ENCODE measurements around the gene SLC19A1. TPM values are rescaled to one million over a fixed set of nuclear protein-coding genes. Genes with fewer than 3 reads are reported as not detected.

SLC19A1 gene
- total RNA-seq, 1 experiment from 2014 or later = 25.5 TPM

DNA sequence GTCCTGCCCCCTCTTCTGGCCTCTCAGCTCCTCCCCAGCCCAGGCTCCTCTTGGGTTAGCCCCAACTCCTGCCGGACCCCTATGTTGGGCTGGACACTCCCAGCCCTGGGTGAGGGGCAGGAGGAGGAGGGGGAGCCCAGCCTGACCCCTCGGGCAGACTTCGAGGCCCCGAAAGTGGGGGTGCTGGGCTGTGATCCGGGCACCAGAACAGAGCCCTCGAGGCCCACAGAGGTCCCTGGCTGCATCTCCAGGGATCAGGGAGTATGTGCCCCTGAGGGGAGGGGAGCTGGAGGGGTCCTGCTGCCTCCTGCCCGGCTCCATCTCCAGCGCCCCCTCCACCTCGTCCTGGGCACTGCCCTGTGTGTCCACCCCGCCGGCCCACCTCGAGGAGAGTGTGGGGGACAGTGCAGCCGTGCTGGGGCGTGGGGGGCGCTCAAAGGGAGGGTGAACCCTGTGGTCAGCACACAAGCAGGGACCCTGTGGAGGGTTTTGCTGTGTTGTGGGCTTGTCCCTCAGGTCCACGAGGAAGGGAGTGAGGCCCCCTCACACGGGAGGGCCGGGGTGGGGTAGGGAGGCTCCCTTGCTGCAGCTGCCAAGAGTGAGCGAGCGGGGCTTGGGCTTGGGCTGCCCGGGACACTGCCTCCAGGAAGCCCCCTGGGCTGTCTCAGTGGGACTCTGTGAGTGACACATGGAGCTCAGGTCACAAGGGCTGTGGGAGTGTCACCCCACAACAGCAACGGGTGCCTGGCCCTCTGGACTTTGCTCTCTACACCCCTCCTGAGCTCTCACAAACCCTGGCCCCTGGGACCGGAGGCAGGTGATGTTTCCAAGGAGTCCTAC lies 82.8 kb downstream of the SLC19A1 start:
- DNase-seq (ENCODE audit: low read depth) = no peak
- in situ Hi-C loops (cut with HindIII; ENCODE audit: low pct_unique_long_range_greater_than_20kb, low sequenced_read_pairs) = no loop called here

DNA sequence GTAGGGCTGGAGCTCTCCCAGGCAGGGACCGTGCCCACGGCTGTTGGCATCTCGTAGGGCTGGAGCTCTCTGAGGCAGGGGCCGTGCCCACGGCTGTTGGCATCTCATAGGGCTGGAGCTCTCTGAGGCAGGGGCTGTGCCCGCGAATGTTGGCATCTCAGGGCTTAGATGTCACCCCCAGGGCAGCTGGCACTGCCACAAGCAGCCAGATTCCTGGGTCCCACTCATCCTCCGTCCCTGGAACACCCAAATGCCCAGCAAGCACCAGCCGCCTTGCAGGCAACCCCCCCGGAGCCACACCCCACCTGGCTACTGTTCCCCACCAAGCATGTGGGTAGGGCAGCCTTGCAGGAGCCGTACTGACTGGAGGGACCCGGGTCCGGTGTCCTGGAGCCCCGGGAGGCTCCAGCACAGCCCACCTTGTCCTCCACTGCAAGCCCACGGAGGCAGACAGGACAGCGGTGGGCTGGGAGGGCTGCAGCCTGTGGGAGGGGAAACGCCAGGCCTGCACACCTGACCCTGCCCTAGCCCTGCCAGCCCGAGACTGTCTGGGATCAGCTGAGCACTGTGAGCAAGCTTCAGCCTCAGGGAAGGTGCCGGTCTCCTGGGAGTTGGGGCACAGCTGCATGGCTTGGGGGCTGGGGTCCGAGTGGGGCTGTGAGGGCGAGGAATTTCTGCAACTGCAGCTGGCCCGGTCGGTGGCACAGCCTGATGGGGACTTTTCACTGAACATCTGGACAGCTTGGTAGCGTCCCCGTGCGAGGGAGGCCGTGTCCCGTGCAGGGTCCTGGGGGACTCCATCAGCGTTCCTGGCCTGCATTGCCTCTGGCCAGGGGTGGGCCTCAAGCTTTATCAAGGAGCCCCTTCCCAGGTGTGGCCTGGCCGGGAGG lies 83.7 kb downstream of the SLC19A1 start:
- in situ Hi-C loops (cut with HindIII; ENCODE audit: low pct_unique_long_range_greater_than_20kb, low sequenced_read_pairs) = no loop called here
- DNase-seq (ENCODE audit: low read depth) = no peak

DNA sequence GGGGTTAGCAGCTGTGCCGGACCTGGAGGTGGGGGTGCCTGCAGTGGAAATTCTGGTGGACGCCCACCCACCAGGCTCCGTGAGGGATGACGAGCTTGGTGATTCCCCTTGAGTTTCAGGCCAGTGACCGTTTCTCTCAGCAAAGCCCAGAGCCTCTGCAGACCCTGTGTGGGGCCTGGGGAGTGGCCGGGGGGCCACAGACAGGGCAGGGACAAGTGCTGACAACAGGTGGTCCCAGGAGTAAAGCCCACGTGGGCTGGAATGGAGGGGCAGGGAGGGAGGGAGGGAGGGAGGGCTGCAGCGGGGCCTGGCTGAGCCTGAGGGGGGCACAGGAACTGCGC lies 84.4 kb downstream of the SLC19A1 start:
- DNase-seq (ENCODE audit: low read depth) = no peak
- in situ Hi-C loops (cut with HindIII; ENCODE audit: low pct_unique_long_range_greater_than_20kb, low sequenced_read_pairs) = no loop called here

DNA sequence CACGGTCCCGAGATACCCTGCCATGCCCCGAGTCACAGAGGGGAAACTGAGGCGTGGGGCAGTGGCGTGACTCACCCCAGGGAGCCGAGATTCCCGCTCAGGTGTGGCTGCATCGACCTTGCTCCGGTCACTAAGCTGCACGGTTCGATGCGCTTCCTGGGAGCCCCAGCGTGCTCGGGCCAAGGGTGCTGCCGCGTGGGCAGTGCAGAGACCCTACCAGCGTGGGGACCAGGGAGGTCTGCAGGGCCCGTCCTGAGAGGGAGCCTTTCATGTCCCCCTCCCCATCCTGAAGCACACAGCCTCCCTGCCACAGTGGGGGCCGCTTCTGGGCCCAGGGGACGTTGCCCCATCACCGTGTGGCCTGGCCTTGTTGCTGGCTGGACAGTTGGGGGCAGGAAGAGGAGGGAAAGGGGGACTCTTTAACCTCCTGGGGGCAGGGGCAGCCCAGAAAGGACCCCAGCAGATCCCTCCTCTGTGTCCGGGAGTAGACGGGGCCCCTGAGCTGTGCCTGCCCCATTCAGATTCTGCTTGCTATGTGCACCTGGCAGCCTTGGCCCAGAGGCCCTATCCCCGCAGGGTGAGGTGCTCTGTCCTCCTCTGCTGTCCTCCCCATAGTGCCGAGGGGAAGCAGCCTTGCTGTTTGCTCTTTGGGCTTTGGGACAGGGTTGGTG lies 84.9 kb downstream of the SLC19A1 start:
- in situ Hi-C loops (cut with HindIII; ENCODE audit: low pct_unique_long_range_greater_than_20kb, low sequenced_read_pairs) = no loop called here
- no peak for DNase-seq (ENCODE audit: low read depth)

DNA sequence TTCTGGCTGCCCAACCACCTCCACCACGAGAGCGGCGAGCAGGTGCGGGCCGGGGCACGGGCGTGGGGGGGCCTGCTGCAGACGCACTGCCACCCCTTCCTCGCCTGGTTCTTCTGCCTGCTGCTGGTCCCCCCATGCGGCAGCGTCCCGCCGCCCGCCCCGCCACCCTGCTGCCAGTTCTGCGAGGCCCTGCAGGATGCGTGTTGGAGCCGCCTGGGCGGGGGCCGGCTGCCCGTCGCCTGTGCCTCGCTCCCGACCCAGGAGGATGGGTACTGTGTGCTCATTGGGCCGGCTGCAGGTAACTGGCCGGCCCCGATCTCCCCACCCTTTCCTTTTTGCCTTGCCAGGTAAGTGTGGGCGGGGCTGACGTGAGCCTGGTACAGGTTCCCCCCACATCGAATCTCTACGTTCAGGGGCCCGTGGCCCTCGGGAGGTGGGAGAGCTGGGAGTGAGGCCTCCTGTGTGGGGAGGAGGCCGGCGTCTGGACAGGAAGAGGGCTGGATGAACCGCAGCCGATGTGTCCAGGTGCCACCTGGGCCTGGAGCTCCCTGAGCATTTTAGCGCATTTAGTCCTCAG lies 85.6 kb downstream of the SLC19A1 start:
- no peak for DNase-seq (ENCODE audit: low read depth)
- in situ Hi-C loops (cut with HindIII; ENCODE audit: low pct_unique_long_range_greater_than_20kb, low sequenced_read_pairs) = no loop called here

DNA sequence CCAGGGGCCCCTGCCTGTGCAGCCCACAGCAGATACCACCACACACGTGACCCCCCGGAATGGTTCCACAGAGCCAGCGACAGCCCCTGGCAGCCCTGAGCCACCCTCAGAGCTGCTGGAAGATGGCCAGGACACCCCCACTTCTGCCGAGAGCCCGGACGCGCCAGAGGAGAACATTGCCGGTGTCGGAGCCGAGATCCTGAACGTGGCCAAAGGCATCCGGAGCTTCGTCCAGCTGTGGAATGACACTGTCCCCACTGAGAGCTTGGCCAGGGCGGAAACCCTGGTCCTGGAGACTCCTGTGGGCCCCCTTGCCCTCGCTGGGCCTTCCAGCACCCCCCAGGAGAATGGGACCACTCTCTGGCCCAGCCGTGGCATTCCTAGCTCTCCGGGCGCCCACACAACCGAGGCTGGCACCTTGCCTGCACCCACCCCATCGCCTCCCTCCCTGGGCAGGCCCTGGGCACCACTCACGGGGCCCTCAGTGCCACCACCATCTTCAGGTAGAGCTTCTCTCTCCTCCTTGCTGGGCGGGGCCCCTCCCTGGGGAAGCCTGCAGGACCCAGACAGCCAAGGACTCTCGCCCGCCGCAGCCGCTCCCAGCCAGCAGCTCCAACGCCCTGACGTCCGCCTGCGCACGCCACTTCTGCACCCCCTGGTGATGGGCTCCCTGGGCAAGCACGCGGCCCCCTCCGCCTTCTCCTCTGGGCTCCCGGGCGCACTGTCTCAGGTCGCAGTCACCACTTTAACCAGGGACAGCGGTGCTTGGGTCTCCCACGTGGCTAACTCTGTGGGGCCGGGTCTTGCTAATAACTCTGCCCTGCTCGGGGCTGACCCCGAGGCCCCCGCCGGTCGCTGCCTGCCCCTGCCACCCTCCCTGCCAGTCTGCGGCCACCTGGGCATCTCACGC lies 86.3 kb downstream of the SLC19A1 start:
- DNase-seq (ENCODE audit: low read depth) = no peak
- in situ Hi-C loops (cut with HindIII; ENCODE audit: low pct_unique_long_range_greater_than_20kb, low sequenced_read_pairs) = no loop called here

DNA sequence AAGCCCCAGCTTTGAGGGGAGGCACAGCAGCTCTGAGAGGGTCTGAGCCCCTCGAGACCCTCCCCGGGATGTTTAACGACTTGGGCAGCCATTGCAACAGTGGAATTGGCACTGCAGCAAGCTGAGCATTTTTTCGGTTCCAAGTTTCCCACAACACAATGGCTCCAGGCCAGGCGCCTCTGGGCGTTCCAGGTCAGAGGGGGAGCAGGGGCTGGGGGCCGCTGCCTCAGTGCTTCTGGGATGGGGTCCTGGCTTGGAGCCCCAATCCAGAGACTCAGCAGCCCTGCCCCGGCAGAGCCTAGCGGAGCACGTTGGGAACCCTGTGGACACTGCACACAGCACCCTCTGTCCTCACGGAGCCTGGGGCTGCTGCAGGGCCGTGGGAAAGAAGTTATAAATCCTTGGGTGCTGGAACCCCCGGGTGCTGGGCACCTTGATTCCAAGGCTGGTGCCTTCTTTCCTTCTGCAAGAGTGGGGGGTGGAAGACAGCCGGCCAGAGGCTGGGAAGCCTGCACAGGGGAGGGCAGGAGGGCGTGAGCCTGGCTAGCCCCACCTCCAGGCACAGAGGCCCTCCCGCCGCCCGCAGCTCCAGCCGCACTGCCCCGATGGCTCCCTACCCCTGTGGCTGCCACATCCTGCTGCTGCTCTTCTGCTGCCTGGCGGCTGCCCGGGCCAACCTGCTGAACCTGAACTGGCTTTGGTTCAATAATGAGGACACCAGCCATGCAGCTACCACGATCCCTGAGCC lies 87.1 kb downstream of the SLC19A1 start:
- in situ Hi-C loops (cut with HindIII; ENCODE audit: low pct_unique_long_range_greater_than_20kb, low sequenced_read_pairs) = no loop called here
- peak; percentile 28 for DNase-seq (ENCODE audit: low read depth)

DNA sequence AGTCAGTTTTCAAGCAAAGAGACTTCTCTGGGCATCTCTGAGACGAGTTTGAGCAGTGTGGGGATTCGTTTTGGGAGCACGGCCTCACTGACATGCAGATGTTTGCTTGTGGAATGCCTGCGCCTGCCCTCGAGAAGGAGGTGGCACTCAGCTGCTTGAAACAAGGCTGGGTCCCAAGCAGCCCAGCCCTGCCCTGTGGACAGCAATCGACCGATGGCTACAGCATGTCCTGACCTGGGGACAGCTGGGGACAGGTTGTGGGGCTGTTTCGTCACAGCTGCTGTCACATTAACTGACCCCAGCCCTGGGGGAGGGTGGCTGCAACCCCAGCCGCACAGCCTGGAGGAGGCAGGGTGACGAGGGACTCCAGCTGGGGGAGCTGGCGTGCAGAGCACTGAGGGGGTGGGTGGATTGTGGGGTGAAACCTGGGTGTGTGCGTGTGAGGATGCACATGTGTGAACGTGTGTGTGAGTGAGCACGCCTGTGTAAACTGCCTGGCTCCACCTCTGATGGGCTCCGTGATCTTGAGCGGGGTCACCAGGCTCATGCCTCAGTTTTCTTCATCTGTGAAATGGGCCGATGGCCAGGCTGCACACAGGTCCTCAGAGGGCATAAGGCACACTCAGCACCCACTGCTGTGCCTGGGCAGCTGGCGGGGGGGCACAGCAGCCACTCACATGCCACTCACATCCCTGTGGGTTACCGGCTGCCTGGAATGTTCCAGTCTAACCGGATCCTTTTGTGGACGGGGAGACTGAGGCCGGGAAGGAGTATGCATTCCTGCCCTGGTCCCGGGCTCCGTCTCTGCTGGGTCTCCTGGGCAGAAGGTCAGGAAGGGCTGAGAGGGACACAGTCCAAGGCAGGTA lies 87.9 kb downstream of the SLC19A1 start:
- in situ Hi-C loops (cut with HindIII; ENCODE audit: low pct_unique_long_range_greater_than_20kb, low sequenced_read_pairs) = no loop called here
- no peak for DNase-seq (ENCODE audit: low read depth)

DNA sequence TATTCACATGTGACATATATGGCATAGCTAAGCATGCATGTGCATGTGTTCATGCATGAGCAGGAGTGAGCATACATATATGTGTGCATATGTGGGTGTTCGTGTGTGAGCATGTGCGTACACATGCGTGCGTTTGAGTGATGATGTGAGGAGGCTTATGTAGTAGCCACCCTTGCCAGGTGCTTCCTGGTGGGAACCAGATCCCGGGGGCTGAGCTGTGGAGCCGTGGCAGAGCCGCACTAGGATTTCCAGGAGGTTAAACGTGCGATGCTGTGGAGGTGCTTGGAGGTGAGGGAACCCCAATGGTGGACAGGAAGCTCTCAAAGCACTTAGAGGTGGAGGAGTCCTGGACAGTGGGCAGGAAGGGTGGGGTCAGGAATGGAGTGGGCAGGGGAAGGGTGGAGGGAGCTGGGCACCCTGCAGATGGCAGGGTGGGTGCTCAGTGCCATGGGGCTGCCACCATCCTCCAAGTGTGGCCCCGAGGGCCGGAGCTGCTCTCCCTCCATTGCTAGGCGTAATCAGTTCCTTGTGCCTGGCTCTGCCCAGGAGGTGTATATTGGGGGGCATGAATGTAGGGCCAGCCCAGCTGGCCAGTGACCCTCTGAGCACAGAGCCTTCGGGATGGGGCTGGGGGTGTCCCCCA lies 88.8 kb downstream of the SLC19A1 start:
- no peak for DNase-seq (ENCODE audit: low read depth)
- in situ Hi-C loops (cut with HindIII; ENCODE audit: low pct_unique_long_range_greater_than_20kb, low sequenced_read_pairs) = no loop called here

DNA sequence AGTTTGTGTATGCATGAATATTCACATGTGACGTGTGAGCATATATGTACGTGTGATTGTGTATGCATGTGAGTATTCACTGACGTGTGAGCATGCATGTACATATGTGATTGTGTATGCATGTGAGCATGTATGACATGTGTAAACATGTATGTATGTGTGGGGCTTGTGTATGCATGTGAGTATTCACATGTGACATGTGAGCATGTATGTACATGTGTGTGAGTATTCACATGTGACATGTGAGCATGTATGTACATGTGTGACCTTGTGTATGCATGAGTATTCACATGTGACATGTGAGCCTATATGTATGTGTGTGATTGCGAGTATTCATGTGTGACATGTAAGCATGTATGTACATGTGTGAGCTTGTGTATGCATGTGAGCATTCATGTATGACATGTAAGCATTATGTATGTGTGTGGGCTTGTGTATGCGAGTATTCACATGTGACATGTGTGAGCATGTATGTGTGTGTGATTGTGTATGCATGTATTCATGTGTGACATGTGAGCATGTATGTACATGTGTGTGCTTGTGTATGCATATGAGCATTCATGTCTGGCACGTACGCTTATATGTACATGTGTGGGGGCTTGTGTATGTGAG lies 89.4 kb downstream of the SLC19A1 start:
- in situ Hi-C loops (cut with HindIII; ENCODE audit: low pct_unique_long_range_greater_than_20kb, low sequenced_read_pairs) = no loop called here

DNA sequence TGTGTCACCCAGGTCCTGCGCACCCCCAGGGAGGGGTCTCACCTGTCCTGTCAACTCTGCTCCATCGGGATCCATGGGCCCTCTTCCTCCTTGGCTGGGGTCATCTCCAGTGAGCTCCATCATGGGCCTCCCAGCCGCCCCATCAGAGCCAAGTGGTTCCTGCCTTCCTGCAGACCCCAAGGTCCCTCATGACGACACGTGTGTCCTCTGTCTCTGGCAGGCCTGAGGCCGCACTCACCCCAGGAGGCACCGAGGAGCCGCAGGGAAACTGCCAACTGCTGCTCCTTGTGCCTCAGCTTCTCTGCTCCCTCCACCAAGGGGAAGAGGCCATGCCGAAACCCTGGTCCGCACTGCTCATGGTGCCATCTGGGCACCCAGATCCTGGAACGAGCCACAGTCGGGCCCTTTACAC lies 90.5 kb downstream of the SLC19A1 start:
- in situ Hi-C loops (cut with HindIII; ENCODE audit: low pct_unique_long_range_greater_than_20kb, low sequenced_read_pairs) = no loop called here

More for the DNA sequence above, 89.4 kb downstream of the SLC19A1 start:
- no peak for DNase-seq (ENCODE audit: low read depth)

DNA sequence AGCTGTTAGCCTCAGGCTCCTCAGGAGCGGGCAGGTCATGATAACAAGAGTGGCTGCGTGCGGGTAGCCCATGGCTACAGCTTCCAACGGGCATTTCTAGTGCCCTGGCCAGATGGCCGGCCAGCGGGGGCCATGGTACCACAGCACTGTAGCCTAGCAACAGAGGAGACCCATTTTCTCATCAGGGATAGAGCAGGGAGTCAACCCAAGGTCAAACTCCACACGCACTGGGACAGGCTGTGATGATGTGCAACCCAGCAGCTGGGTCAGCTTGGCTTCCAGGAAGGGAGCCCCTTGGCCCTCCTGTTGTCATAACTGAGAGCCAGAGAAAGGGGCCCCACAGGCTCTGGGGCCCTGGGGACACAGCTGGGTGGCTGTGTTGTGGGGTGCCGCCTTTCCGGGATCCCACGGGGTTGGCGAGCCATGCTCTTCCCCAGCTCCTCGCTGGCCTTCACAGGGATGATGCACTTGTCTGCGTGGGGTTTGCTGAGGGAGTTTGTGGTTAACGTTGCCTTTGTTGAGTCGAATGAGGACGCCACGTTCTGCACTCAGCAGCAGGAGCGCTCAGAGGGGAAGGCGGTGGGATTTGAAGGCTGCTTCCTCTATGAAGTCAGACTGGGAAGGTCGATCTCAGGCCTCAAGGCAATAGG lies 91.0 kb downstream of the SLC19A1 start:
- in situ Hi-C loops (cut with HindIII; ENCODE audit: low pct_unique_long_range_greater_than_20kb, low sequenced_read_pairs) = no loop called here

More for the DNA sequence above, 90.5 kb downstream of the SLC19A1 start:
- DNase-seq (ENCODE audit: low read depth) = no peak

DNA sequence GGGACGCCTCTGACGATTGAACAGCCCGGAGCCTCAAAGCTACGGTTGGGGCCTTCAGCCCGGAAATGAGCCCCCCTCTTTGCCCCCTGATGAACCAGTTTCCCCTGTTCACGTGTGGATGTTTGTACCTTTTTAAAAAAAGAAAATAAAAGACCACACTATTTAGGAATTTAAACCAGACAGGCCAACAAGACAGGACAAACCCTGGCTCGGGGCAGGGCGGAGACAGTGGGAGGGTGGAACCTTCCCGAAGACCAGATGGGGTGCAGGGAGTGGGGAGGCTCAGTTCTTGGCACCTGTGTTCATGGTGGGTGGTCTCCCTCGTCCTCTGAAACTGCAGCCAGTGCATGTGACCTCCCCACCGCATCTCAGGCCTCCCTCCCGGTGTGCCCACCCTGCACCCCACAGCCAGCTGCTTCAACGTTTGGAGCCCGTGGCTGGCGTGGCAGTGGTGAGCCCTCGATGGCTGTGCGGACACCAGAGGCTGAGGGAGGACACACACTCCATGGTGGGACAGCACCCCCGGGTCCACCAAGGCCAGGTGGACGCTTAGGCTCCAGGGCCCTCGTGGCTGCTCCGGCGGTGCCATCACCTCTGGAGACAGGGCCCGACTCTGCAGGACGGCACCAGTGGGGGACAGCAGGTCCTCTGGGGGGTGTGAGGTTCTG lies 91.7 kb downstream of the SLC19A1 start:
- DNase-seq (ENCODE audit: low read depth) = no peak
- in situ Hi-C loops (cut with HindIII; ENCODE audit: low pct_unique_long_range_greater_than_20kb, low sequenced_read_pairs) = no loop called here

More for the DNA sequence above, 91.0 kb downstream of the SLC19A1 start:
- no peak for DNase-seq (ENCODE audit: low read depth)

DNA sequence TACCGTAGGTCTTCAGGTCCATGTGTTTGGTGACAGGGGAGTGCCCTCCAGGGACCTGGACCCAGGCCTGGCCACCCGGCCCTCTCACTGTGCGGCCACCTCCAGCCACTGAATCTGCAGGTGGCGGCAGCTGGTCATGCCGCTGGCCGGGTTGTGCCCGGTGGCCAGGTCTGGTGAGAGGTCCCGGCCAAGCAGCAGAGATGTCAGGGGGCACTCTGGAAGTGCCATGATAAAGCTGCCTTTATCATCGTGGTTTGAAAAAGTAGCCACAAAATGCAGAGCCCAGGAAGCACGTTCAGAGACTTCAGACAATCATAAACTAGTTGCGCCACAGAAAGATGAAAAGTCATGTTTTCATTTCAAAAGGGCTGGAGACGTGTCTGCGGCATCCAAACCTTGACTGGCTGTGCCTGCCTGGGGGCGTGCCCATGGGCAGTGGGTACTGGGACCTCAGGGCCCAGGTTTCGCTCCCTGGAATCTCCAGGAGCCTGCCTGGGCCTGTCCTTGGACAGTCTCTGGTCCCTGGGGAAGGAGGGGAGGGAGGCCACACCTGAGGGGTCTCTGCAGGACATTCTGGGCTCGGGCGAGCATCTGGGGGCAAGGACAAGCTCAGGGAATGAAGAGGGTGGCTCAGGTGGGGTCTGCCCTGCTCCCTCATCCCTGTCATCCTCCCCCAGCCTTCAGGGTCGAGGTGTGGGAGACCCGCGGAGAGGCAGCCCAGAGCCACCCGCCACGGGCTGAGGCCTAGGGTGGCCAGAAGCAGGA lies 92.4 kb downstream of the SLC19A1 start:
- in situ Hi-C loops (cut with HindIII; ENCODE audit: low pct_unique_long_range_greater_than_20kb, low sequenced_read_pairs) = no loop called here
- DNase-seq (ENCODE audit: low read depth) = no peak

Measured in Caki2 (cell line).